ENCODE results near the gene ALDH1B1.

ALDH1B1 gene

GRCh38 chr9:38392235-38393127 is at the start of gene ALDH1B1:
ALDH1B1 (plus strand) TSS chr9:38392702; CDS start chr9:38395749, 3,047 bp downstream.
- DNase-seq = peak; percentile 64

DNA sequence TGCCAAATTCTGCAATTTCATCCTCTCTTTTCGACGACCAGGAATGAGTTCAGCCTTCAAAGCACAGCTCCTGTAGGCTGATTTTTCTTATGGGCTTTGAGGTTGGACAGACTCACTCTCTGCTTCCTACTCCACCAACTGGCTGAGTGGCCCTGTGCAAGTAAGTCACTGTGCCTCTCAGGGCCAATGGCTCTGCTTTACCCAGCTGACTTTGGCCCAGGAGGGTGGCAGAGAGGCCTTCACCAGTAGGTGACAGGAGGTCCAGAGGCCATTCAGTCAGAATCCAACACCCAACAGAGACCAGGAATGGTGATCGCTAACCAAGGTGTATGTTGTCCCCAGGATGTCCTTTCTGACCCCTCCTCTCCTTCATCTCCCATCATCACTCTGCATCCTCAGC is 49.5 kb upstream of the ALDH1B1 start:
- DNase-seq = no peak

- no peak for DNase-seq
These were observed 49.0 kb upstream of the ALDH1B1 start for GRCh38 chr9:38343552-38343951.

GRCh38 chr9:38344566-38345324 is 47.8 kb upstream of the ALDH1B1 start:
- DNase-seq = no peak

DNA sequence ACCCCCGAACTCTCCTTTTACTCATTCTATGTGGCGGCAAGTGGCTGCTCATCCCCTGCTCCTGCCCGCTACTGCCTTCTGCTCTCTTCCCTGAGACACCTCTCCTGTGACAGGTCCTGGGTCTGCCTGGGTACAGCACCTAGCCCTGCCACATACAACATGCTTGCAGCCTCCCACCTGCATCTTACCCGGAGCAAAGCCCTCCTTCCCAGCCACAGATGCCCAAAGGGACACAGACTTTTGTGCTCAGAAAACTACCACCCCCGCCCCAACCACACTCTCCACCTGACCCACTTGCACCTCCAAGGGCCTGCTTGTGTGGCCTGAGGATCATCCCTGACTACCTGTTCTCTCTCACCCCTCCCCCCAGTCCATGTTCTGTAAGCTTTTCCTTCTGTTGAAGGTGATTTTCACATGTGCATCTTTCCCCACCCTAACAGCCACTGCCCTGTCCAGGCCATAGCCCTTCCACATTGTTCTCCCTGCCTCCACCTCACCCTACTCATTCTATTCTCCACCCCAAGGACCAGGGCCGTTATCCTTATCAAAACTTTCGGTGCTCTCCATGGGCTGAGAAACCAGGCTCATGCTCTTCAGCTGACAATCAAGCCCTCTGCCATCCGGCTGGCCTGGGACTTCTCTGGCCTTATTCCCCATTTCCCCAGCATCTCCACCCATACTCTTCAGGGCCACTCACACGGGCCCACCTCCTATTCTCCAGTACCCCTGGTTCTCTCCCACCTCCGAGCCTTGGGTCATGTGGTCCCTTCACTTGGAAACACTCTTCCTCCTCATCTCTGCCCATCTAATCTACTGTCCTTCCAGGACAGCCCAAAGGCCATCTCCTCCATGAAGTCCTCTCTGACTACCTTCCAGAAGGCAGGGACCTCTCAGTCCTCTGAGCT is 46.4 kb upstream of the ALDH1B1 start:
- DNase-seq = no peak

GRCh38 chr9:38346811-38347210 is 45.7 kb upstream of the ALDH1B1 start:
- DNase-seq = no peak

GRCh38 chr9:38347271-38347671 is 45.2 kb upstream of the ALDH1B1 start:
- no peak for DNase-seq

DNA sequence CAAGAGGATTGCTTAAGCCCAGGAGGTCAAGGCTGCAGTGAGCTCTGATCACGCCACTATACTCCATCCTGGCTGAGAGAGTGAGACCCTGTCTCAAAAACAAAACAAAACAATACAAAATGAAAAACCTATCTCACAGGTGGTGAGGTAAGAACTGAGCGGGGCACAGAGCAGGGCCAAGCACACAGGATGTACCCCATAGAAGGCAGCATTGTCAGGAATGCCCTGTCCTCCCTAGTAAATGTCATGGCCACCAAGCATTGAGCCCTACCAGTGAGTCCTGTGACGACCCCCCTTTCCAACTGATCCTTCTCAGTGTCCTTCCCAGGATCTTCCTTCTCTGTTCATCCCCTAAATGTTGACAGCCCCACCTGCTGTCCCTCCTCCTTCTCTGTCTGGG is 44.6 kb upstream of the ALDH1B1 start:
- no peak for DNase-seq

- DNase-seq = no peak
These were observed 42.0 kb upstream of the ALDH1B1 start for GRCh38 chr9:38350529-38350928.

GRCh38 chr9:38352530-38353328 is 39.8 kb upstream of the ALDH1B1 start:
- DNase-seq = no peak

DNA sequence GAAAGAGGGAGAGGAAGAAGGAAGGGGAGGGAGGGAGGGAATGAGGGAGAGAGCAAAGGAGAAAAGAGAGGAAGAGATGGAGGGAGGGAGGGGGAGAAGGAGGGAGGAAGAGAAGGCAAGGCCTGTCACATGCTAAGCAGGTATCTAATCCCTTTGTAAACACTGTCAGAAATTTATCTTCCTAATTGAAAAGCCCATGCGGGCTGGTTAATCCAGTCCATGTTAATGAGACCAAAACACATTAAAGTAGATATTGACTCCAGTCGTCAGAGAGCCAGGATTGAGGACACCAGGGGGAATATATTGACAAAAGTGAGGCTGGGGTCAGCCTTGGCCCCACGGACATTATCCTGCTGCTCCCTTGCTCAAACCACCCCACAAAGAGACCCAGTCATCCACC is 37.4 kb upstream of the ALDH1B1 start:
- no peak for DNase-seq

DNA sequence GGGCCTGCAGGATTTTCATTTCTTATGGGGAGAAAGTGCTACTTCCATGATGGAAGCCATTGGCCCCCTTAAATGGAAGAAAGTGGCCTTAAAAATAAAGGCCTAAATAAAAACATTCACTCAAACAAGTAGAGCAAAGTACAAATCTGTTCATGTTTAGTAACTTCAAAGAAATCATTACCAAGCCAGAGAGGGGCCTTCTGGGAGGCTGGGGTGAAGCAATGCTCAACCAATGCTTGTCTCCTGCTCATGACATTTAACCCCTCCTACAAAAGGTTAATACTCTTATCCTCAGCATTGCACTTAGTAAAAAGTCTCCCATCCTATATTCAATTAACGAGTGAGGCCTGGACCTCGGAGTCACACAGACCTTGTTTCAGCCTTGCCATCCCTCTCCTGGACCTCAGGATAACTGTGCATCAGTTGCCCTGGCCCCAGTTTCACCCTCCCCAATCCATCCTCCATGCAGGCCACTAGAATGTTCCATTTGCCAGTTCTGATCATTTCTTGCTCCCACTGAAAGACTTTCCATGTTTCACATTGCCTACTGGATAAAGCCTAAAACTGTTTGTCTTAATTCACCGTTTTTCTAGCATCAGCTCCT is 36.9 kb upstream of the ALDH1B1 start:
- DNase-seq = no peak

DNA sequence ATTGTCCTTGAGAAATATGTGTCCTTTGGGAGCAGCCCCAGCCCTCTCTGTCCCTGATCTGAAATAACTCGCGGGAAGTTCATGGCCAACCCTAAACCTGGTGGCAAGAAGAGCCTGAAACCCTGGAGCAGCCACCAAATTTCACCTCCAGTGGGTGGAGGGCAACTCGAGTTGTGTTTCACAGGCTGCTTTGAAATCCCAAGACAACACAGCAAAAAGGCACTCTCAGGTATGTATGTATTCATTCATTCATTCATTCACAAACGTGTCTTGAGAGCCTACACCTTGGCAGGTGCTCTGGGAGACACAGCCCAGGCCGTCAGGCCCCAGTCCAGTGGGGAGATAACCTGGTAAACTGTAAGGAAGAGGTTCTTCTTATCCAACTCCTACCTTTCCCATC is 35.7 kb upstream of the ALDH1B1 start:
- no peak for DNase-seq

GRCh38 chr9:38357350-38358114 is 35.0 kb upstream of the ALDH1B1 start:
- no peak for DNase-seq

GRCh38 chr9:38358390-38359296 is 33.9 kb upstream of the ALDH1B1 start:
- no peak for DNase-seq

DNA sequence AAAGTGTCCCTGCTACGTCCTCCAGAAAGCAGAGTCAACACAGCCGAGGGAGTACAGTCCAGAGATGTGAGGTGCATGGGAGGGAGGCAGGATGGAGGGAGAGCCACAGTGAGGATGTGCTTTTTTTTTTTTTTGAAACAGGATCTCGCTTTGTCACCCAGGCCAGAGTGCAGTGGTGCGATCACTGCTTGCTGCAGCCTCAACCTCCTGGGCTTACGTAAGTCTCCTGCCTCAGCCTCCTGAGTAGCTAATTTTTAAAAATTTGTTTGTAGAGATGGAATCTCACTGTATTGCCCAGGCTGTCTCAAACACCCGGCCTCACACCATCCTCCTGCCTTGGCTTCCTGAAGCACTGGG is 33.2 kb upstream of the ALDH1B1 start:
- DNase-seq = peak; percentile 16

- no peak for DNase-seq
These were observed 32.7 kb upstream of the ALDH1B1 start for GRCh38 chr9:38359689-38360385.

GRCh38 chr9:38360839-38361472 is 31.5 kb upstream of the ALDH1B1 start:
- no peak for DNase-seq

- DNase-seq = no peak
These were observed 31.0 kb upstream of the ALDH1B1 start for GRCh38 chr9:38361473-38361850.

All from NK-92 treated with Interleukin-12 subunit alpha and Interleukin-12 subunit beta, amount 100 ng/mL, for 24 hours (cell line).